GM18519 (cell line): ENCODE data around the gene STK11.

ENCODE experiments used
- ATAC-seq: cut with Tn5 transposase; IDR thresholded peaks from one replicate; pipeline ENCODE4 v1.9.1; 2021; ENCODE audit warnings: mild to moderate bottlenecking, moderate library complexity; ENCODE audit not compliant: unreplicated experiment, low FRiP score

STK11 gene

DNA sequence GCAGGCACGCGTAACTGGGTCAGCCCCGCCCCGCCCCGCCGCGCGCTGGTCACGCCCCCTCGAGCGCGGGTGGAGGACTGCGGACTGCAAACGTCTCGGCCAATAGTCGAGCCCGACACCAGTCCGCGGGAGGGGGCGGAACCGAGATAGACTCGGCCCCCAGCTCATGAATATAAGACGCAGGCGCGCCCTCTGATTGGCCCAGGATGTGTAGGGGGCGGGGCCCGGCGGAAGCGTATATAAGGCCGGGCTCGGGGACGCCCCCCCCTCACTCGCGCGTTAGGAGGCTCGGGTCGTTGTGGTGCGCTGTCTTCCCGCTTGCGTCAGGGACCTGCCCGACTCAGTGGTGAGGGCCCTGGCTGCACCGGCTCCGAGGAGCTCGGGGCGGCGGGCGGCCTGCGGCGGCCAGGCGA lies 63.5 kb downstream of the STK11 start, which contains the start of gene CIRBP:
CIRBP (plus strand) TSS at position 268 of the 413 bp plus-strand sequence. CDS start 1,602 bp downstream, outside the sequence.
- ATAC-seq: peak; percentile 32

DNA sequence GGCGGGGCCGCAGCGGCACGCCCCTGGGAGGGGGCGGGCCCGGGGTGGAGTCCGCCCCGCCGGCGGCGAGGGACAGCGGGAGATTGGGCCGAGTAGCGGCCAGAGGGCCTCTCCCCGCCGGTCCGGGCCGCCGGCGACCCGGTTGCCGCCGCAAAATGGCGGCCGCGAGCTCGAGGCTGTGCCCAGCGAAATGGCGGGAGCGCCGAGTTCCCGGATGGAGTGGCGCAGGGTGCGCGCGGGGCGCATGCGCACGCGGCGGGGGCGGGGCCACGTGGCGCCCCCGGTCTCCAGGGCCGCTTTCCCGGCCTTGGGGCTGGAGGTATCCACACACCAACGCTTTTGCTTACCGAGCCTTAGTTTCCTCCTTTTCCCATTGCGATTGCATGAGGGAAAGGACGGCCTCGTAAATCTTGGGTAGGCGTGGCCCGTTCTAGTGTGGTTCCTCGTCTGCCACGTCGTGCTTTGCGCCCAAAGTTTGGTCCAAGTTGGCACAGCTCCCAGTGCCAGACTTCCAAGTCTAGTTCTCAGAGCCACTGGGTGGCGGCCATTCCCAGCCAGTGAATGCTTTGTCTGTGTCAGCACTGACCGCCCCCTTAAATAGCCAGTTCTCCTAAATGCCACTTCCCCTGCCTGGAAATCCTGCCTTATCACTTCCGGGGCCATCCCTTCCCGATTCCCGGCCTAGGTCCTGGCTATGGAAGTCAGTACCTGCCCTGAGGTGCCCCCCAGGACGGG lies 64.1 kb downstream of the STK11 start:
- ATAC-seq: peak; percentile 17

DNA sequence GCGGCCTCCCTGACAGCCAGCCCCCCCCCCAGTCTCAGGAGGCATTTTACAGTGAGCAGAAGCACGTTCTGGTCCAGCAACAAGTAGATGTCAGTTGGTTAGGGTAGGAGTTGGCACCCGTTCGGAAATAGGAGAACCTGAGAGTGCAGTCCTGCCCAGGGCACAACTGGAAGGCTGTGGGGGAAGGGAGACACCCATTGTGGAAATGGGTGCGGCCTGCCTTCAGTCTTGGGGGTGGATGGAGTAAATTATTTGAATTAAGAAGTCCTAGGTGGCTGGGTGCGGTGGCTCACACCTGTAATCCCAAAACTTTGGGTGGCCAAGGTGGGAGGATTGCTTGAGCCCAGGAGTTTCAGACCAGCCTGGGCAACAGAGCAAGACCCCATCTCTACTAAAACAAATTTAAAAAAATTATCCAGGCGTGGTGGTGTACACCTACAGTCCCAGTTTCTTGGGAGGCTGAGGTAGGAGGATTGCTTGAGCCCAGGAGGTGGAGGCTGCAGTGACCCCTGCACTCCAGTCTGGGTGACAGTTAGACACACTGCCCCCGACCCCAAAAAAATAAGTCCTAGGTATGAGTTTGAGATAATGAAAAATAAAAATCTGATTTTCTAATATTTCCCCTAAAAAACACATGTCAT lies 64.8 kb downstream of the STK11 start:
- ATAC-seq: no peak

GRCh38 chr19:1270854-1271527 lies 65.4 kb downstream of the STK11 start:
- ATAC-seq: no peak

DNA sequence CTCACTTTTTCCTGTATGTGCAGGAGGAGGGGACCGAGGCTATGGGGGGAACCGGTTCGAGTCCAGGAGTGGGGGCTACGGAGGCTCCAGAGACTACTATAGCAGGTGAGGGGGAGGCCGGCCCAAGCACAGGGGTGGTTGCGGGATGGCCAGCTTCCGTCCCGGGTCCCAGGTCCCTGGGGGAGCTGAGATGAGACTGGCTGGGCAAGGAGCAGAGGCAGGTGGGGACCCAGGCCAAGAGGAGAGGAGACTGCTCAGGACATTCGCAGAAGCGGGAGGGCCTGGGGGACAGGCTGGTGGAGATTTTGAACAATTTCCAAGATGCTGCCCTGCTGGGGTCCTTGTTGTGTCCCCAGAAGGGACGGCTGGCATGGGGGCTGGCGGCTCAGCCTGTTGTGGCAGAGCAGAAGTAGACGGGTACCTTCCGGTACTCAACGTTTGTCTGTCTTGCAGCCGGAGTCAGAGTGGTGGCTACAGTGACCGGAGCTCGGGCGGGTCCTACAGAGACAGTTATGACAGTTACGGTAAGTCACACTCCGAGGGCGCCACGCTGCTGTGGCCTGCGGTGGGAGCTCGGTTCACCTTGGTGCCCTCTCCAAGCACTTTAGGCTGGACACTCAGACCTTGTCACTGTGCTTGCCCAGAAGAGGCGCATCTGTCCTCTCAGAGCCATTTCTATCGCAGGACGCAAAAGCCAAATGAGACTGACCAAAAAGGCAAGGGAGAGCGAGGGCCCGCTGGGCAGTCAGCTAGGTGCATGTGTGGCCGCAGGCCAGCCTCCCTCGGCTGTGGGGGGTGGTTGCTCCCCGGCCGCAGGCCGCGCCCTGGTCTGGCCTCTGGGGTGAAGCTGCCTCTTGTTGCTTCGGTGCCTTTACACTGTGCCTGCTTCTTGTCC lies 66.2 kb downstream of the STK11 start:
- no peak for ATAC-seq

DNA sequence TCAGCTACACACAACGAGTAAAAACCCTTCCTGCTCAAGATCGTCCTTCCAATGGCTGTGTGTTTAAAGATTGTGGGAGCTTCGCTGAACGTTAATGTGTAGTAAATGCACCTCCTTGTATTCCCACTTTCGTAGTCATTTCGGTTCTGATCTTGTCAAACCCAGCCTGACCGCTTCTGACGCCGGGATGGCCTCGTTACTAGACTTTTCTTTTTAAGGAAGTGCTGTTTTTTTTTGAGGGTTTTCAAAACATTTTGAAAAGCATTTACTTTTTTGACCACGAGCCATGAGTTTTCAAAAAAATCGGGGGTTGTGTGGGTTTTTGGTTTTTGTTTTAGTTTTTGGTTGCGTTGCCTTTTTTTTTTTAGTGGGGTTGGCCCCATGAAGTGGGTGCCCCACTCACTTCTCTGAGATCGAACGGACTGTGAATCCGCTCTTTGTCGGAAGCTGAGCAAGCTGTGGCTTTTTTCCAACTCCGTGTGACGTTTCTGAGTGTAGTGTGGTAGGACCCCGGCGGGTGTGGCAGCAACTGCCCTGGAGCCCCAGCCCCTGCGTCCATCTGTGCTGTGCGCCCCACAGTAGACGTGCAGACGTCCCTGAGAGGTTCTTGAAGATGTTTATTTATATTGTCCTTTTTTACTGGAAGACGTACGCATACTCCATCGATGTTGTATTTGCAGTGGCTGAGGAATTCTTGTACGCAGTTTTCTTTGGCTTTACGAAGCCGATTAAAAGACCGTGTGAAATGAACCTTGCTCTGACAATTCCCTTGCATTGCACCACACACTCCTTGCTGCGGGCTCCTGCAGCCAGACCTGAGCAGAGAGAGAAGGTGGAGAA lies 67.1 kb downstream of the STK11 start:
- no peak for ATAC-seq

GRCh38 chr19:1273263-1274041 lies 67.9 kb downstream of the STK11 start:
- no peak for ATAC-seq

DNA sequence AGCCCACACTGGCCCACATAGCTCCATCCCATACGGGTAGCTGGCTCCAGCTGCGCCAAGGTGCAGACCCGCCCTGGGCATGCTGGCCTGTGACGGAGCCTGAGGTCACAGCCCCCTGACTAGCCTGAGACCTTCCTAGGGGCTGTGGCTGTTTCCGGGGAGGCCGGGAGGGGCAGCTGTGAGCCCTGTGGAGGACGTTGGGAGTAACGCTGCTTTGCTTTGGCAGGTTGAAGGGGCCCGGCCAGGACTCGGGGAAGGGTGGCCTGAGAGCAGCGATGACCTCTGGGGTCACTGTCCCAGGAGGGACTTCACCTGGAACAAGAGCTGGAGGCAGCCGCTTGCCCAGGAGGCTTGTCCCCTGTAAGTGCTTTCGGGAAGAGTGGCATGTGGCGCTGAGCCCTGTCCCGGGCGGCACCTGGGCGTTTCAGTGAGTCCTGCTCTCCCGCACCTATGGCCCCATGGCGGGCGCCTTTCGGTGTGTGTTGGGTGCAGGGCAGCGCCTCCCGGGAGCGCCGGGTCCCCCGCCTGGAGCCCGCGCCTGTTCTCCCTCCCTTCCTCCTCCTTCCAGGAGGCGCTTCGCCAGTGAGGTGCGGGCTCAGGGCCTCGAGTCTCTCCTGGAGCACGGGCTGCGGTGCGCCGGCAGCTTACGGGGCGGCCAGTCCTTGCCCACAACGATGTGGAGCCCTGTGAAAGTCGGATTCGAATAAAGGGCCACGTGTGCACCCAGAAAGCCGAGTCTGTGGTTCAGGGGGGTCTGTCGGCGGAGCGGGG lies 68.7 kb downstream of the STK11 start:
- no peak for ATAC-seq

- no peak for ATAC-seq
Measured at GRCh38 chr19:1274852-1275259, 69.3 kb downstream of the STK11 start.

DNA sequence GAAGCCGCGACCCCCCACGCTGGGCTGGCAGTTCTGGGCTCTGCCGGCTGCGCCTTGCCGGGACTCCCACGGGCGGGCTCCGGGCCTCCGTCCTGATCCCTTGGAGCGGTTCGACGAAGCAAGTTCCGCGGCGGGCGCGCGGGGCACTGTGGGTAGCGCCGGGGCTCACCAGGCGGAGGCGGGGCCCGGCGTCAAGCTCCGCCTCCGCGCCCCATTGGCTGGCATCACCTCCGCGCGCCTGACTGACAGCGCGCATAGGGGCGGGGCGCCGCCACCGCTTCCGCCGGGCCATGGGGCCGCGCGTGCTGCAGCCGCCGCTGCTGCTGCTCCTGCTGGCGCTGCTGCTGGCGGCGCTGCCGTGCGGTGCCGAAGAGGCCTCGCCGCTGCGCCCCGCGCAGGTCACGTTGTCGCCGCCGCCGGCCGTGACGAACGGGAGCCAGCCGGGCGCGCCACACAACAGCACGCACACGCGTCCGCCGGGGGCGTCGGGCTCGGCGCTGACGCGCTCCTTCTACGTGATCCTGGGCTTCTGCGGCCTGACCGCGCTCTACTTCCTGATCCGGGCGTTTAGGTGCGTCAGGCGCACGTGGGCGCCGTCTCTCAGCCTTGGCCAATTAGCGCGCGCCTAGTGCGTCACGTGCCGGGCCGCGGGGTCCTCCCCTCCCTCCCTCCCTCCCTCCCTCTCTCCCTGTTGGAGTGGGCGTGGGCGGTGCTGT lies 69.8 kb downstream of the STK11 start, which contains the start of gene FAM174C:
FAM174C (plus strand) TSS at position 271 of the 716 bp plus-strand sequence; CDS start at position 291, 20 bp downstream.
- ATAC-seq: peak; percentile 57

GRCh38 chr19:1275976-1276627 lies 70.5 kb downstream of the STK11 start:
- no peak for ATAC-seq

- no peak for ATAC-seq
Measured at GRCh38 chr19:1276628-1277022, 71.0 kb downstream of the STK11 start.

GRCh38 chr19:1277061-1277460 lies 71.5 kb downstream of the STK11 start:
- ATAC-seq: no peak
